ENCODE data around the gene ADAMTSL1.

The ADAMTSL1 gene

DNA sequence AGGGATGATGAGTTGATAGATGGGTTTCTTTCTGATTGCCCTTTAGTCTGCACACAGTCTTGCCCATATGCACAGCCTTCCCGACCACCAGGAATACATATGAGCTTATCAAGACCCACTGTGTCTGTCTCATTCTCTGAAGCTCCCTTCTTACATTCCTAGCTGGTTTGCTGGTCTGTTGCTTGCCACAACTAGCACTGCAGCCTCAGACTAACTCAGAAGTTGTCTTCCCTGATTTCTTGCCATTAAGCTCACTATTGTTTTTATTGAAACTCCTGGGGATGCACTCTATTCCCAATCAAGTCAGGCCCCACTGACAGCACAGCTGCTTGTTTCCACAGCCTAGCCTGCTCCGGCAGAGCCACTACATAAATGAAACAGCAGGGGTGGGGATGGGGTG is 461.6 kb downstream of the ADAMTSL1 start:
- DNase-seq (ENCODE audit: low spot score) = no peak

DNA sequence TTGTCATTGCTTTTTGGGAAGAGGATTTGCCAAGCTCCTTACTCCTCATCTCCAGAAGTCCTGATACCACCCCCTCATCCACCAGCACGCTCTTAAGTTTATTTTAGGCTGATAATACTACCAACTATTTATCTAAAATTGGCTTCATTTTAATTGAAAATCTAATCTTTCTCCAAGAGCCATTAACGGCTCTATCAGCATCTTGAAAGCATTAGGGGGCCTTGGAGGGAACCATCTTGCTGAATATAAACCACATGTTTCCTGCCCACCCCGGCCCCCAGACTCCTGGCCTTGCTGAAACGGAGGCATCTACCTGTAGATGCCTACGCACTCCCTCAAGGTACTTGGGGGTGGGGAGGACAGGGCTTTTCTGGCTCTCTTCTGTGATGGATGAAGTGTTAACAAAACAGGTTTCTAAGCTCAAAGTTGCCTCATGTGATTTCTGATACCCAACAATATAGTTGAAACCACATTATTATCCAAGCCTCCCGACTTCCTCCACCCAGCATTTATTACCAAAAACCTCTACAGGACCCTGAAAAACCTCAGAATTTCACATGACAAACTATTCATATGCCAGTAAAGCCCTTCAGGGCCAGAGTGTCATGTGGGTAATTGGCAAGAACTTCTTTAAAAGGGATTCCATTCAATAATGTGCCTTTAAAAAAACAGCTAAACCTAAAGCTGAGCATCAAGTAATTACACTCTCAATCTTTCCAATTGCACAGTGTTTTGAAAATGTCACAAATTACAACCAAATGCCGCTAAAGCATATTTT is 462.3 kb downstream of the ADAMTSL1 start:
- no peak for DNase-seq (ENCODE audit: low spot score)

DNA sequence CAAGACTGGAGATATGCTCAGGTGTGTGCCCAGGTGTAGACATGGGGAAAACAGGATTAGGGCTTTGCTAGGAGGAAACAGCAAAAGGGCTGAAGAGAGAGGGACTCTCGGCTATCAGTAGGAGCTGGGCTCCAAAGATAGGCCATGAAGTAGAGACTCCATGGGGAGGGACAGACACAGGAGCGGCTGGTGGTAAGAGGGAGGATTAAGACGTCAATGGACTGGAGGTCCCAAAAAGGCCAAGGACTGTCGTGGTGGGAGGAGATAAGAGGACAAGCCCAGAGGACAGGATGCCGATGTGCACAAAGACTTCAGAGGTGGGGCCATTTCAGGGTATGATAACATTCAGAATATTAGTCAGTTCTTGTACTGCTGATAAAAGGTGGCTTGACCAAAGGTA is 466.0 kb downstream of the ADAMTSL1 start:
- no peak for DNase-seq (ENCODE audit: low spot score)

DNA sequence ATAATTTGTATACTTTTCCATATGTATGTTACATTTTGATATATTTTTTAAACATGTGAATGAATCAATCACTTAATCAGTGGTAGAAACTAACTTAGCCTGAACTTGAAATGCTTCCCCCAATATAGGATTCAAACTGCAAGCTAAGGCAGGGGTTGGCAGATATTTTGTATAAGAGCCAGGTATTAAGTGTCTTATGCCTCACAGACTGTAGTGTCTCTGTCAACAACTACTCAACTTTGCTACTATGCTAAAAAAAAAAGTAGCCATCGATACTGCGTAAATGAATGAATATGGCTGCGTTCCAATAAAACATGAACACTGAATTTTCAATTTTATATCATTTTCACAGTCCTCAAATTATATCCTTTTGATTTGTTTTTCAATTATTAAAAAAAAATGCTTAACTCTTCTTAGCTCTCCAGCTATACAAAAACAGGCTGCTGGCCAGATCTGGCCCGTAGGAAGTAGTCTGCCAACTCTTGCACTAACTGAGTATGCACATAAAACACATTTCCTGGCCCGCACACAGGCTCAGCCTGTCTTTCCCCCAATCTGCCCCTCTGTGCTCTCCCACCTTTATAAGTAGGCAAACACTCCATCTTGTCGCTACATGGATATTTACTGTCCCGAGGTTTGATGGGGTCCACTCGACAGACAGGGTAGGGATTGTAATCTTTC is 467.2 kb downstream of the ADAMTSL1 start:
- DNase-seq (ENCODE audit: low spot score) = no peak

DNA sequence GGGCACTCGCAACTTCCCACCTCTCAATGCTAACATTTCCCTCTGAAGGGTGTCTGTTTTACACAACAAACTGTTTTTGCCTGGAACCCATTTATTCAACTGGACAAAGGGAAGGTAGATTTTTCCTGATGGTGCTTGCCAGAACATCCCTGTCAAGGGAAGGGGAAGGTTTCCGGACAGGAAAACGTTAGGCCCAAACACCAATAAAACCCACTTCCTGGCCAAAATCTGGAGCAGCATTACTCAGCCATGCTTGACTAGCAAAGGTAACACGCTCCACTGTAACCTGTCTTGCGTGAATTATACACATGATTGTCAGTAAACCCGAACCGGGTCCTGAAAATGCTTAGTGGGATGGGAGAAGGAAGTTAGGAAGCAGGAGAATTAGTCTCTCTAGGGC is 468.8 kb downstream of the ADAMTSL1 start:
- no peak for DNase-seq (ENCODE audit: low spot score)

DNA sequence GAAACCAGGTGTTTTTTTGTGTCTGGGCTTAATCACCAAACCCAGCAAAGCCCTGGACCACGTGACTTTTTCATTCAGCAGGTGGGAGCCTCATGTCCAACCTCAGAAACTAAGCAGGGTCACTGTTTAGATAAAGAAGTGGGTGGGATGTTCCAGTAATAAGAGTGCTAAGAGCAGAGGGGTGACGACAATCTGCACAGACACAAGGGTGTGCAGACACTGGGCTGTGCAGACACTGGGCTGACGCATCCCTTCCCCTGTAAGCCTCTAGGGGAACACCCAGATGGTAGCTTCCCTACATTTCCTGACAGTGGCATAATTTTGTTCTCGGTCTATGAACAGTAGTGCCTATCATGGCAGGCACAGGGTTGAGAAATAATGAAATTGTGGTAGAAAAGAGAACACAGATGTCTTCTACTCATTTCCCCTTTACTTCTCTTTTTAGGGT is 474.0 kb downstream of the ADAMTSL1 start:
- no peak for DNase-seq (ENCODE audit: low spot score)

DNA sequence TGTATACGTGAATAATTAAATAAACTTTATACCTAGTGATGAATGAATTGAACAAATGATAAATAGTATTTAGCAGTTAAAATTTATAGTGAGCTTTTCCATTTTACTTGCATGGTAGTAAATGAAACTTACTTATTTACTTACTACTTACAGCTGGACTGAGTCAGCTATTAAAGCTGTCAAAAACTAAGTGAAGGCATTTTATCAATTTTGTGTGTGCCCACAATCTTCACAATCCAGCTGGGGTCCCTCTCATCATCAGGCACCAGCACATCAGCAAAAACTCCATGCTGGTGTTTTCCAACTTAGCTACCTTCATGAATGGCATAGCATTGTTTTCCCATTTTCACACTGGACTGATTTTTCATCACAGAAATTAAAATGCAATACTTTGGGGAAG is 478.0 kb downstream of the ADAMTSL1 start:
- no peak for DNase-seq (ENCODE audit: low spot score)

DNA sequence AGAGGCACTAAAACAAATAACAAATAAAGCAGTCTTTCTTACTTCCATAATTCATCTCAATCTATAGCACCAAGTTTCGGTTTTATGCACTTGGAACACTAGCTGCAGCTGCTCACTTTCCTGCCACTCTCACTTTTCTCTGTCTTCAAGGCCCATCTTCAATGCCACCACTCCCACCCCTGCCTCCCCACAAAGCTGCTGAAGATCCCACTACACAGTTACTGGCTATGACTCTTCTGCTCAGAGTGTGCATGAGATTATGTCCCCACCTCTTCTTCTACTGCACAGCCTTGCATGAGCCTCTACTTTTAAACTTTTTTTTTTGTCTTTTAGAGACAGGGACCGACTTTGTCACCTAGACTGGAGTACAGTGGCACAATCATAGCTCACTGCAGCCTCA is 481.7 kb downstream of the ADAMTSL1 start:
- no peak for DNase-seq (ENCODE audit: low spot score)
